Measurements from ENCODE around the gene MVB12B. TPM values are rescaled to one million over a fixed set of nuclear protein-coding genes. Genes with fewer than 3 reads are reported as not detected.
A peak's percentile ranks its signal among the peaks of the same experiment; 100 is the strongest.

MVB12B gene
- total and polyA plus RNA-seq, 7 donors: 1.5 to 25.6 (median 11.6) TPM

DNA sequence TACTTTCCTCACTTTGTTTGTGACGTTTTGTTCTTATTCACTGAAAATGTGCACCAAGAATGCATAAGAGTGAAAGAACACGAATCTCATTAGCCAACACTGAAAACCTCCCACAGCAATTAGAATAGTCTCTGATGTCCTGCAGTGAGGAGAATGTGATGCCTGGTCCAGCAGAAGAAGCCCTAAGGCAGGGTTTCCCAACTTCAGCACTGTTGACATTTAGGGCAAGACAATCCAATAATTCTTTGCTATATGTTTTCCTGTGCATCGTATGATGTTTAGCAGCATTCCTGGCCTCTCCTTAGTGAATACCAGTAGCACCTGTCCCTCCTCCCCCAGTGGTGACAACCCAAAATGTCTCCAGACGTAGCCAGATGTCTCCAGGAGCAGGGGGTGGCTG is 14.8 kb downstream of the MVB12B start:
- ATAC-seq (no peak), DNase-seq (no peak)
- Histone ChIP-seq H3K27ac (no peak overlapping the region), H3K27me3 (ENCODE audit: insufficient read depth in 3 of 3, low read length in 2 of 3) (no peaks in the 10 kb centered on the region), H3K4me3 (no peak overlapping the region), H3K36me3 (ENCODE audit: insufficient read depth in 1 of 2, low read depth in 1 of 2) (peaks cover 0 to 43% of the 10 kb centered on the region in 2 donors), H3K4me1 (peaks cover 15% of the 10 kb centered on the region), H3K9me3 (no peaks in the 10 kb centered on the region)
- TF ChIP-seq, protein P1, sequence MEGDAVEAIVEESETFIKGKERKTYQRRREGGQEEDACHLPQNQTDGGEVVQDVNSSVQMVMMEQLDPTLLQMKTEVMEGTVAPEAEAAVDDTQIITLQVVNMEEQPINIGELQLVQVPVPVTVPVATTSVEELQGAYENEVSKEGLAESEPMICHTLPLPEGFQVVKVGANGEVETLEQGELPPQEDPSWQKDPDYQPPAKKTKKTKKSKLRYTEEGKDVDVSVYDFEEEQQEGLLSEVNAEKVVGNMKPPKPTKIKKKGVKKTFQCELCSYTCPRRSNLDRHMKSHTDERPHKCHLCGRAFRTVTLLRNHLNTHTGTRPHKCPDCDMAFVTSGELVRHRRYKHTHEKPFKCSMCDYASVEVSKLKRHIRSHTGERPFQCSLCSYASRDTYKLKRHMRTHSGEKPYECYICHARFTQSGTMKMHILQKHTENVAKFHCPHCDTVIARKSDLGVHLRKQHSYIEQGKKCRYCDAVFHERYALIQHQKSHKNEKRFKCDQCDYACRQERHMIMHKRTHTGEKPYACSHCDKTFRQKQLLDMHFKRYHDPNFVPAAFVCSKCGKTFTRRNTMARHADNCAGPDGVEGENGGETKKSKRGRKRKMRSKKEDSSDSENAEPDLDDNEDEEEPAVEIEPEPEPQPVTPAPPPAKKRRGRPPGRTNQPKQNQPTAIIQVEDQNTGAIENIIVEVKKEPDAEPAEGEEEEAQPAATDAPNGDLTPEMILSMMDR (IDR thresholded peaks at IDR 0.05): no peak
- WGBS, 3 donors: 84 to 87% (median 87%) methylated on average over 4 of the region's 4 CpGs
- intact Hi-C loops (cut with DNase I): no loop called here

DNA sequence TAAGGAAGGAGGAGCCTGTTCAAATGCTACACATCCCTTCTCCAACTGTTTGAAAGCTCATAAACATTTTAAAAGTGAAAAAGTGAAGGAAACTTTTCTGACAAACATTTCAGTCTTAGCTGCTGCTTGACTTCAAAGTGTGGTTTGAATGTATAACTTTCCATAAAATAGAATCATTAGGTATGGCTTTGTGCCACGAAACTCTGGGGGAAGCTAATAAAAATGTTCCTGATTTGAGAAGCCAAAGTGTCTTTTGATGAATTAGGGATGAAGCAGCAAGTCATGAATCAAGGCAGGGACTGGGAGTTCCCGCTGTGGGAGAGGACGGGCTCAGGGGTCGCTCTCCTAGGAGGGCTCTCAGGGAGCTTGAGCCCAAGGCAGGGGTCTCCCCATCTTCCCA is 15.3 kb downstream of the MVB12B start:
- Histone ChIP-seq H3K27me3 (ENCODE audit: insufficient read depth in 3 of 3, low read length in 2 of 3) (no peaks in the 10 kb centered on the region), H3K36me3 (ENCODE audit: insufficient read depth in 1 of 2, low read depth in 1 of 2) (peaks cover 0 to 43% of the 10 kb centered on the region in 2 donors), H3K9me3 (no peaks in the 10 kb centered on the region), H3K4me3 (no peak overlapping the region), H3K27ac (no peak overlapping the region), H3K4me1 (peaks cover 11% of the 10 kb centered on the region)
- TF ChIP-seq, protein P1 (IDR thresholded peaks at IDR 0.05): no peak
- no peak for ATAC-seq
- 95 to 98% (median 97%) methylated on average over 4 of the region's 4 CpGs for WGBS, 3 donors
- DNase-seq: no peak
- intact Hi-C loops (cut with DNase I): no loop called here

DNA sequence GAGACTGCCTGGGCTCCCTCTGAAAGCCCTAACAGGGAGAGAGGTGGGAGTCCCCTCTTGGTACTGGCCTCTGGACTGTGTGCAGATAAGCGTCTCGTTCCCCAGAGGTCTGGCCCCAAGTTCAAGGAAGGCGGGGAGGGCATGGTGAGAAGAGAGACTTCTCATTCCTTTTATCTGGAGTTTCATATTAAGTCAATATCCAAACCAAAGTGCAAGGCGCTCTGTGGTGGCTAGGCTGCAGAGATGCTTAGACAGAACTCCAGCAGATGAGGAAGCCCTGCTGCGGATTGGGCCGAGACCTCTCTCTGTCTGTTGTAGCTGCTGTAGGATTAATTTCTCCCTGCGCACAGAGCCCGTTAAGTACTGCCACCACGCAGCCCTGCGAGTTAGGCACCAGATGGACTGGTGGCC is 16.0 kb downstream of the MVB12B start:
- no peaks in the 10 kb centered on the region for H3K9me3 ChIP-seq
- H3K36me3 ChIP-seq (ENCODE audit: insufficient read depth in 1 of 2, low read depth in 1 of 2): peaks cover 0 to 43% of the 10 kb centered on the region in 2 donors
- WGBS, 3 donors: 91 to 95% (median 92%) methylated on average over 10 of the region's 10 CpGs

DNA sequence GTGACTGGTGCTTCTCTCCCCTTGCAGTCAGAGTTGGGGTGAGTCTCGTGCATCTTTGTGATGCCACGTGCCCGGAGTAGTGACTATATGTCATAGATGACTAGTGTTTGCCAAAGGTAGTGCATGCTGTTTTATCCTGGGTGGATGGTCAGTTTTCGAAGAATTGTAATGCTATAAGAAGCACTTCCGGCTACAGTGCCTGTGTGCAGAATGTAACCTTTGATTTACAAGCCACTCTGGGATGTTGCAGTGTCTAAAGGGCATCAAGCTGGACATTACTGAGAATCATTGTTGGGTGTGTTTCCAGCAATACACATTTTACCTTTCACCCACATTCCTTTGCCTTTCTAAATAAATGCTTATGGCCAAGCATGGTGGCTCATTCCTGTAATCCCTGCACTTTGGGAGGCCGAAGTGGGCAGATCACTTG is 16.7 kb downstream of the MVB12B start:
- whole genome bisulfite sequencing, 3 donors: 69 to 75% (median 75%) methylated on average over 6 of the region's 6 CpGs
- TF ChIP-seq, protein P1 (IDR thresholded peaks at IDR 0.05): no peak
- H3K9me3 ChIP-seq: no peaks in the 10 kb centered on the region
- peak in 1 of 4 donors; percentile 41 for ATAC-seq
- no peak overlapping the region for H3K4me3 ChIP-seq
- no peak overlapping the region for H3K27ac ChIP-seq
- no peaks in the 10 kb centered on the region for H3K27me3 ChIP-seq (ENCODE audit: insufficient read depth in 3 of 3, low read length in 2 of 3)
- peaks cover 0 to 43% of the 10 kb centered on the region in 2 donors for H3K36me3 ChIP-seq (ENCODE audit: insufficient read depth in 1 of 2, low read depth in 1 of 2)
- H3K4me1 ChIP-seq: peaks cover 21% of the 10 kb centered on the region
- DNase-seq: no peak
- intact Hi-C loops (cut with DNase I): no loop called here

More for the DNA sequence above, 16.0 kb downstream of the MVB12B start:
- Histone ChIP-seq H3K4me3 (no peak overlapping the region), H3K27me3 (ENCODE audit: insufficient read depth in 3 of 3, low read length in 2 of 3) (no peaks in the 10 kb centered on the region), H3K4me1 (peaks cover 15% of the 10 kb centered on the region), H3K27ac (no peak overlapping the region)
- intact Hi-C loops (cut with DNase I): no loop called here
- no peak for ATAC-seq
- TF ChIP-seq, protein P1 (IDR thresholded peaks at IDR 0.05): no peak
- no peak for DNase-seq

DNA sequence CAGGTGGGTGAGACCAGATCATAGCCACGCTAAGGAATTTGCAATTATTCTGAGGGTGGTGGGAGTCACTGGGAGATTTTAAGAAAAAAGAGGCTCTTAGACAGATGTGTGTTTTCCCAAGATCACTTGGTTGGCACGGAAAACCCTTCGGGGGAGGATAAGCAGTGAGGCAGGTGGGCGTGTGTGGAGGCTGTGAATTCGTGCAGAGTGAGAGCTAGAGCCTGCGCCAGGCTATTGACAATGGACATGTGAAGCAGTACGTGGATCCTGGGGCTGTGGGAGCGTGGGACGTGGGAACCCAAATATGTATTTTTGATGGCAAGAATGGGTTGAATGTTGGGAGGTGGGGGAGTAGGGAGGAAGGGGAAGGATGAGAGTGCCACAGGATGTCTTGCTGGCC is 19.4 kb downstream of the MVB12B start:
- WGBS, 3 donors: 93 to 96% (median 94%) methylated on average over 9 of the region's 9 CpGs
- intact Hi-C loops (cut with DNase I): no loop called here
- no peak overlapping the region for H3K27ac ChIP-seq
- DNase-seq: no peak
- ATAC-seq: no peak
- TF ChIP-seq, protein P1 (IDR thresholded peaks at IDR 0.05): no peak
- no peaks in the 10 kb centered on the region for H3K27me3 ChIP-seq (ENCODE audit: insufficient read depth in 3 of 3, low read length in 2 of 3)
- peaks cover 8% of the 10 kb centered on the region for H3K9me3 ChIP-seq
- peaks cover 19% of the 10 kb centered on the region for H3K4me1 ChIP-seq
- H3K4me3 ChIP-seq: no peak overlapping the region
- peaks cover 0 to 37% of the 10 kb centered on the region in 2 donors for H3K36me3 ChIP-seq (ENCODE audit: insufficient read depth in 1 of 2, low read depth in 1 of 2)

Measured in psoas muscle (tissue), 8 donors.